ENCODE measurements around the gene TXNDC11. TPM values are rescaled to one million over a fixed set of nuclear protein-coding genes. Genes with fewer than 3 reads are reported as not detected.

TXNDC11 gene
- total and polyA plus RNA-seq, 2 experiments from 2014 or later = 6.8 to 12.0 TPM

- no peak for TF ChIP-seq EZH2 (IDR thresholded peaks at IDR 0.05; ENCODE audit: low read depth, unreplicated experiment)
- TF ChIP-seq JUNB (IDR thresholded peaks at IDR 0.05; ENCODE audit: unreplicated experiment) = no peak
- TF ChIP-seq NANOG (IDR thresholded peaks at IDR 0.05; ENCODE audit: borderline replicate concordance) = no peak
- TF ChIP-seq STAT1 (IDR thresholded peaks at IDR 0.05; ENCODE audit: unreplicated experiment) = no peak
- TF ChIP-seq CREB1 (CRISPR knock-in tag; IDR thresholded peaks at IDR 0.05; ENCODE audit: low read depth) = no peak
- TF ChIP-seq, protein P1, sequence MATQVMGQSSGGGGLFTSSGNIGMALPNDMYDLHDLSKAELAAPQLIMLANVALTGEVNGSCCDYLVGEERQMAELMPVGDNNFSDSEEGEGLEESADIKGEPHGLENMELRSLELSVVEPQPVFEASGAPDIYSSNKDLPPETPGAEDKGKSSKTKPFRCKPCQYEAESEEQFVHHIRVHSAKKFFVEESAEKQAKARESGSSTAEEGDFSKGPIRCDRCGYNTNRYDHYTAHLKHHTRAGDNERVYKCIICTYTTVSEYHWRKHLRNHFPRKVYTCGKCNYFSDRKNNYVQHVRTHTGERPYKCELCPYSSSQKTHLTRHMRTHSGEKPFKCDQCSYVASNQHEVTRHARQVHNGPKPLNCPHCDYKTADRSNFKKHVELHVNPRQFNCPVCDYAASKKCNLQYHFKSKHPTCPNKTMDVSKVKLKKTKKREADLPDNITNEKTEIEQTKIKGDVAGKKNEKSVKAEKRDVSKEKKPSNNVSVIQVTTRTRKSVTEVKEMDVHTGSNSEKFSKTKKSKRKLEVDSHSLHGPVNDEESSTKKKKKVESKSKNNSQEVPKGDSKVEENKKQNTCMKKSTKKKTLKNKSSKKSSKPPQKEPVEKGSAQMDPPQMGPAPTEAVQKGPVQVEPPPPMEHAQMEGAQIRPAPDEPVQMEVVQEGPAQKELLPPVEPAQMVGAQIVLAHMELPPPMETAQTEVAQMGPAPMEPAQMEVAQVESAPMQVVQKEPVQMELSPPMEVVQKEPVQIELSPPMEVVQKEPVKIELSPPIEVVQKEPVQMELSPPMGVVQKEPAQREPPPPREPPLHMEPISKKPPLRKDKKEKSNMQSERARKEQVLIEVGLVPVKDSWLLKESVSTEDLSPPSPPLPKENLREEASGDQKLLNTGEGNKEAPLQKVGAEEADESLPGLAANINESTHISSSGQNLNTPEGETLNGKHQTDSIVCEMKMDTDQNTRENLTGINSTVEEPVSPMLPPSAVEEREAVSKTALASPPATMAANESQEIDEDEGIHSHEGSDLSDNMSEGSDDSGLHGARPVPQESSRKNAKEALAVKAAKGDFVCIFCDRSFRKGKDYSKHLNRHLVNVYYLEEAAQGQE (IDR thresholded peaks at IDR 0.05; ENCODE audit: unreplicated experiment) = no peak
- no peak for TF ChIP-seq ZNF114 (CRISPR knock-in tag; IDR thresholded peaks at IDR 0.05)
Measured at GRCh38 chr16:11677959-11678881, 64.4 kb downstream of the TXNDC11 start (continued).

DNA sequence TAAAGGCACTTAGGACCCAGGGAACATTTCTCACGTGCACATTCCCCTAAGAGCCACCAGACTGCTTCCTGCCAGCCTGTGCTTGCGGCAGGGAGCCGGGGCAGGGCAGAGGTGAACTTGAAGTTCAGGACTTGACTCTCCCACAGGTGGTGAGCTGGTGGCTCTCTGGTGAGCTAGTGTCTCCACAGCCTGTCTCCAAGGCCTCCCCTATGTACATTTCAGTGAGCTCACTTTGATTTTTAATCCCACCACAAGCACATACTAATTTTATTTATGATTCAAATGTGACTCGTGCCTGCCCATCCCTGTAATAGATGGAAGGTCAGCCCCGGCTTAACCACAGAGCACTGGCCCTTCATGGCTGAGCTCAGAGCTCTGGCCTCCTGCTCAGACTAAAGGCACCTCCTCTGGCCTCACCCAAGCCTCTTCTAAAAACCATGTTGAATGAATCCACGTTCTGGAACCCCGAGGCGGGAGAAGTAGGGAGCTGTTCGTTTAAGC, 65.2 kb downstream of the TXNDC11 start:
- H3K79me2 ChIP-seq (replicated peaks; ENCODE audit: insufficient read depth) = peaks cover 18% of the 10 kb centered on the region
- no peak overlapping the region for H3K4me3 Mint-ChIP-seq
- H3K4me1 ChIP-seq (ENCODE audit: insufficient read depth) = peaks cover 9% of the 10 kb centered on the region; the same call in 1 of the 2 replicates
- no peaks in the 10 kb centered on the region for H3K9me2 ChIP-seq (ENCODE audit: insufficient read depth)
- TF ChIP-seq JUNB (IDR thresholded peaks at IDR 0.05; ENCODE audit: unreplicated experiment) = no peak
- no peak overlapping the region for H3K4me2 ChIP-seq
- H3K27me3 Mint-ChIP-seq (ENCODE audit: insufficient read depth, low read depth, poor library complexity) = peaks cover 16% of the 10 kb centered on the region
- peak overlapping the region; percentile 66; the same call in 1 of the 2 replicates for H3K27ac ChIP-seq (ENCODE audit: low read depth)
- peaks cover 35% of the 10 kb centered on the region for H3K36me3 Mint-ChIP-seq (ENCODE audit: low read depth)
- H3K4me1 Mint-ChIP-seq = peaks cover 28% of the 10 kb centered on the region
- DNase-seq (ENCODE audit: low spot score) (no peak), ATAC-seq (no peak)
- H3K36me3 ChIP-seq (ENCODE audit: insufficient read depth) = peaks cover 22% of the 10 kb centered on the region; the same call in 1 of the 2 replicates
- peak overlapping the region; percentile 38 for H3K27ac Mint-ChIP-seq
- no peak overlapping the region for H3K4me3 ChIP-seq
- H3K27me3 ChIP-seq (ENCODE audit: insufficient read depth) = no peaks in the 10 kb centered on the region
- peaks cover 48% of the 10 kb centered on the region for H4K20me1 ChIP-seq (replicated peaks; ENCODE audit: insufficient read depth)
- H3F3A ChIP-seq (replicated peaks; ENCODE audit: low read depth) = peaks cover 12% of the 10 kb centered on the region
- no peaks in the 10 kb centered on the region; the same call in 2 of the 3 replicates for H3K9me3 Mint-ChIP-seq
- H2AFZ ChIP-seq = no peak overlapping the region

DNA sequence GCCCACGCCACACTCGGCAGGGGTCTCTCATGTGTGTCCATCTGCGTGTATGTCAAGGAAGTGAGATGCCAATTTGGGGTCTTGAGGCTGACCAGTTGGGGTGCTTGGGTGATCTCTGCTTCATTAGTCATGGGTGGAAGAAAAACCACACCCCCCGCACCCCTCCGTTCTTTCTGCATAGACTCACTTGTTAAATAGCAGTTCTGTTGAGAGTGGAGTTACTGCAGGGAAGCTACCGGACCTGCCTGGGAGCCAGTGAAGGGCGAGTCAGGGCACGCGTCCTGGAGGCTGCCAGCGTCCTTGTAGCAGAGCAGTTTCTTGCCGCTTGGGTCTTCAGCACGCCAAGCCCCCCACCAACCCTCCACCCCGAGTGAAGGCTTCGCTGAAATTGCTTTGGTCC, 65.9 kb downstream of the TXNDC11 start:
- Histone ChIP-seq H3K27ac (ENCODE audit: low read depth) (peak overlapping the region; percentile 66; the same call in 1 of the 2 replicates), H3K4me2 (no peak overlapping the region), H3K4me1 (ENCODE audit: insufficient read depth) (peaks cover 9% of the 10 kb centered on the region; the same call in 1 of the 2 replicates), H4K20me1 (replicated peaks; ENCODE audit: insufficient read depth) (peaks cover 55% of the 10 kb centered on the region), H3K9me2 (ENCODE audit: insufficient read depth) (no peaks in the 10 kb centered on the region), H3F3A (replicated peaks; ENCODE audit: low read depth) (peaks cover 12% of the 10 kb centered on the region), H3K79me2 (replicated peaks; ENCODE audit: insufficient read depth) (peaks cover 25% of the 10 kb centered on the region), H3K36me3 (ENCODE audit: insufficient read depth) (peaks cover 22% of the 10 kb centered on the region; the same call in 1 of the 2 replicates), H3K4me3 (no peak overlapping the region), H2AFZ (no peak overlapping the region), H3K27me3 (ENCODE audit: insufficient read depth) (no peaks in the 10 kb centered on the region)
- no peak for DNase-seq (ENCODE audit: low spot score)
- Mint-ChIP-seq H3K4me1 (peaks cover 31% of the 10 kb centered on the region), H3K4me3 (no peak overlapping the region), H3K36me3 (ENCODE audit: low read depth) (peaks cover 35% of the 10 kb centered on the region), H3K27ac (peak overlapping the region; percentile 74), H3K27me3 (ENCODE audit: insufficient read depth, low read depth, poor library complexity) (peaks cover 21% of the 10 kb centered on the region), H3K9me3 (no peaks in the 10 kb centered on the region; the same call in 2 of the 3 replicates)
- no peak for ATAC-seq
- no peak for TF ChIP-seq ZNF114 (CRISPR knock-in tag; IDR thresholded peaks at IDR 0.05)
- TF ChIP-seq, protein P1 (IDR thresholded peaks at IDR 0.05; ENCODE audit: unreplicated experiment) = no peak
